ENCODE results near the gene SKIC3. TPM values are rescaled to one million over a fixed set of nuclear protein-coding genes. Genes with fewer than 3 reads are reported as not detected.
A peak's percentile ranks its signal among the peaks of the same experiment; 100 is the strongest.

The SKIC3 gene
- total RNA-seq (2014; rRNA removed; shearing (Covaris generic)) (65.3 and 75.1 TPM in 2 replicates), polyA plus RNA-seq (2016; fragmentation: Nextera tagmentation; extraction: Ambion mirVana) (111 and 119 TPM in 2 replicates)
- long read RNA-seq, partial matches to known transcripts: 9 of 15 reads
- long read RNA-seq, other reads (novel, unspliced or antisense): 6 of 15 reads

- H3K36me3 Mint-ChIP-seq (ENCODE audit: low read depth): peaks cover 8% of the 10 kb centered on the region
- peak within 1 kb of the TSS; percentile 73 for H3K27ac ChIP-seq (ENCODE audit: low read depth)
These were observed at the start of gene SKIC3, which contains the start of gene ARSK for GRCh38 chr5:95554647-95555548. TSS of gene SKIC3 (minus strand) at chr5:95554977. CDS start at chr5:95547150, 7,827 bp downstream. TSS of gene ARSK (plus strand) at chr5:95555101. CDS start at chr5:95555279, 178 bp downstream.

DNA sequence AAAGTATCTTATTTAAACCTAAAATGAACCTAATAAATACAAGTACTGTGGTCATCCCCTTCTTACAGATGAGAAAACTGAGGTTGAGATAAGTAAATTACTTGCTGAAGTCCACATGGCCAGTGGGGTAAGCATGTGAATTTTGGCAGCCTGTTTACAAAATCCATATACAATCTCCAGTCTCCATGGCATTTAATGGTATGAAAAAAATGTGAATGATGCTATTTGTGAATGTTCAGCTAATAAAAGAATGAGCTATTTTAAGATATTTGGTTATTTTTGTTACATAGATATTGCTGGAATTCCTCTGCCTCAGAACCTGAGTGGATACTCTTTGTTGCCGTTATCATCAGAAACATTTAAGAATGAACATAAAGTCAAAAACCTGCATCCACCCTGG, 45.8 kb upstream of the SKIC3 start:
- DNase-seq (ENCODE audit: low spot score): no peak
- no peak overlapping the region for H2AFZ ChIP-seq
- Mint-ChIP-seq H3K27me3 (ENCODE audit: insufficient read depth, low read depth, poor library complexity) (no peaks in the 10 kb centered on the region), H3K27ac (no peak overlapping the region), H3K4me3 (no peak overlapping the region), H3K4me1 (no peaks in the 10 kb centered on the region), H3K36me3 (ENCODE audit: low read depth) (no peaks in the 10 kb centered on the region), H3K9me3 (no peaks in the 10 kb centered on the region)
- no peak for ATAC-seq
- H3K4me3 ChIP-seq: no peak overlapping the region
- H3K79me2 ChIP-seq (replicated peaks; ENCODE audit: insufficient read depth): no peaks in the 10 kb centered on the region
- no peak overlapping the region for H3K4me2 ChIP-seq
- H3K4me1 ChIP-seq (ENCODE audit: insufficient read depth): no peaks in the 10 kb centered on the region
- H4K20me1 ChIP-seq (replicated peaks; ENCODE audit: insufficient read depth): no peaks in the 10 kb centered on the region
- no peak overlapping the region for H3K27ac ChIP-seq (ENCODE audit: low read depth)
- H3K27me3 ChIP-seq (ENCODE audit: insufficient read depth): no peaks in the 10 kb centered on the region
- no peaks in the 10 kb centered on the region for H3F3A ChIP-seq (replicated peaks; ENCODE audit: low read depth)
- TF ChIP-seq, protein P1, sequence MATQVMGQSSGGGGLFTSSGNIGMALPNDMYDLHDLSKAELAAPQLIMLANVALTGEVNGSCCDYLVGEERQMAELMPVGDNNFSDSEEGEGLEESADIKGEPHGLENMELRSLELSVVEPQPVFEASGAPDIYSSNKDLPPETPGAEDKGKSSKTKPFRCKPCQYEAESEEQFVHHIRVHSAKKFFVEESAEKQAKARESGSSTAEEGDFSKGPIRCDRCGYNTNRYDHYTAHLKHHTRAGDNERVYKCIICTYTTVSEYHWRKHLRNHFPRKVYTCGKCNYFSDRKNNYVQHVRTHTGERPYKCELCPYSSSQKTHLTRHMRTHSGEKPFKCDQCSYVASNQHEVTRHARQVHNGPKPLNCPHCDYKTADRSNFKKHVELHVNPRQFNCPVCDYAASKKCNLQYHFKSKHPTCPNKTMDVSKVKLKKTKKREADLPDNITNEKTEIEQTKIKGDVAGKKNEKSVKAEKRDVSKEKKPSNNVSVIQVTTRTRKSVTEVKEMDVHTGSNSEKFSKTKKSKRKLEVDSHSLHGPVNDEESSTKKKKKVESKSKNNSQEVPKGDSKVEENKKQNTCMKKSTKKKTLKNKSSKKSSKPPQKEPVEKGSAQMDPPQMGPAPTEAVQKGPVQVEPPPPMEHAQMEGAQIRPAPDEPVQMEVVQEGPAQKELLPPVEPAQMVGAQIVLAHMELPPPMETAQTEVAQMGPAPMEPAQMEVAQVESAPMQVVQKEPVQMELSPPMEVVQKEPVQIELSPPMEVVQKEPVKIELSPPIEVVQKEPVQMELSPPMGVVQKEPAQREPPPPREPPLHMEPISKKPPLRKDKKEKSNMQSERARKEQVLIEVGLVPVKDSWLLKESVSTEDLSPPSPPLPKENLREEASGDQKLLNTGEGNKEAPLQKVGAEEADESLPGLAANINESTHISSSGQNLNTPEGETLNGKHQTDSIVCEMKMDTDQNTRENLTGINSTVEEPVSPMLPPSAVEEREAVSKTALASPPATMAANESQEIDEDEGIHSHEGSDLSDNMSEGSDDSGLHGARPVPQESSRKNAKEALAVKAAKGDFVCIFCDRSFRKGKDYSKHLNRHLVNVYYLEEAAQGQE (IDR thresholded peaks at IDR 0.05; ENCODE audit: unreplicated experiment): no peak
- no peaks in the 10 kb centered on the region for H3K9me2 ChIP-seq (ENCODE audit: insufficient read depth)
- H3K36me3 ChIP-seq (ENCODE audit: insufficient read depth): no peaks in the 10 kb centered on the region

More at GRCh38 chr5:95554647-95555548, at the start of gene SKIC3, which contains the start of gene ARSK:
- Mint-ChIP-seq H3K9me3 (no peaks in the 10 kb centered on the region), H3K27me3 (ENCODE audit: insufficient read depth, low read depth, poor library complexity) (no peaks in the 10 kb centered on the region), H3K4me1 (peaks cover 12% of the 10 kb centered on the region), H3K27ac (peak within 1 kb of the TSS; percentile 97), H3K4me3 (peak within 1 kb of the TSS; percentile 95)
- Histone ChIP-seq H3K36me3 (ENCODE audit: insufficient read depth) (peaks cover 4% of the 10 kb centered on the region; the same call in 1 of the 2 replicates), H3K79me2 (replicated peaks; ENCODE audit: insufficient read depth) (peaks cover 76% of the 10 kb centered on the region), H3K9me2 (ENCODE audit: insufficient read depth) (no peaks in the 10 kb centered on the region), H3K27me3 (ENCODE audit: insufficient read depth) (no peaks in the 10 kb centered on the region), H3K4me3 (peak within 1 kb of the TSS; percentile 62), H4K20me1 (replicated peaks; ENCODE audit: insufficient read depth) (peaks cover 2% of the 10 kb centered on the region; the same call in 1 of the 2 replicates), H3K4me2 (peak within 1 kb of the TSS; percentile 83), H3F3A (replicated peaks; ENCODE audit: low read depth) (no peaks in the 10 kb centered on the region), H3K4me1 (ENCODE audit: insufficient read depth) (peaks cover 10% of the 10 kb centered on the region; the same call in 1 of the 2 replicates), H2AFZ (peak within 1 kb of the TSS; percentile 75; the same call in 1 of the 2 replicates)
- DNase-seq (ENCODE audit: low spot score) (peak; percentile 99), ATAC-seq (peak; percentile 94)
- TF ChIP-seq POLR2AphosphoS5 (IDR thresholded peaks at IDR 0.05; ENCODE audit: low read depth): peak; percentile 83
- TF ChIP-seq ETS1 (IDR thresholded peaks at IDR 0.05): peak; percentile 93
- no peak for TF ChIP-seq CREB1 (CRISPR knock-in tag; IDR thresholded peaks at IDR 0.05; ENCODE audit: low read depth)
- no peak for TF ChIP-seq ZNF331 (CRISPR knock-in tag; IDR thresholded peaks at IDR 0.05; ENCODE audit: low read depth)
- TF ChIP-seq, protein P1 (IDR thresholded peaks at IDR 0.05; ENCODE audit: unreplicated experiment): no peak
- no peak for TF ChIP-seq ZNF114 (CRISPR knock-in tag; IDR thresholded peaks at IDR 0.05)

Measured in GM23338 (cell line).